Measurements from ENCODE around the gene PYGM.

PYGM gene

DNA sequence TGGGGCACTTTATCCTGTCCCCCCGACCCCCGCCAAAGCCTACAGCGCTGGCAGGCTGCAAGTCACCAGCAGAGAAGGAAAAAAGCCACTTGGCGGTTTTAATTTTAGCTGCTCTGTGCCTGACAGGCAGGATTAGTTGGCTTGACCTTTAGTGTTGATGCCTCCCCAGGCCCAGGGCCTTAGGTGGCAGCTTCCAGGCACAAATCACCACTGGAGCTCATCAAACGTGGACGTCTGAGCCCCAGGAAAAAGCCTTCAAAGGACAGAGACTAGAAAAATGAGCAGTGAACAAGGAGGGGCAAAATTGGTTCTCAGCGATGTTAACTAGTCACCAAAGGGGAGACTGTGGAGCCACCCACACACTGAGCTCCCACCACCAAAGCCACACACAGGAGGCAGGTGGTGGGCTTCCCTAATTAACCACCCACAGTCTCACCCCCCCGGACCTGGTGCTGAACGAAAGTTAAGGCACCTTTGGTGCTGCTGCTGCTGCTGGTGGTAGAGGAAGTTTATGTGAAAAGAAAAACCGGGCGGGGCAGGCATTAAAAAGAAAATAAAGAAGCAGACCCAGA is 4.4 kb upstream of the PYGM start:
- no peaks in the 10 kb centered on the region for H3K27me3 ChIP-seq (ENCODE audit: control insufficient read depth in 3 of 3, insufficient read depth in 3 of 3, low read depth in 1 of 3, low read length in 3 of 3)
- no peaks in the 10 kb centered on the region for H3K9me3 ChIP-seq (replicated peaks in 1 of 2; ENCODE audit: control insufficient read depth in 2 of 2, insufficient read depth in 1 of 2, low read depth in 1 of 2, low read length in 2 of 2)
- H3K36me3 ChIP-seq (replicated peaks in 1 of 2; ENCODE audit: control insufficient read depth in 2 of 2, insufficient read depth in 2 of 2, low read length in 2 of 2) = peaks cover 51 to 70% of the 10 kb centered on the region in 2 donors
- H3K4me1 ChIP-seq (ENCODE audit: control insufficient read depth in 2 of 2, insufficient read depth in 1 of 2, low read depth in 1 of 2, low read length in 2 of 2) = peaks cover 43 to 52% of the 10 kb centered on the region in 2 donors
- WGBS, 2 donors (ENCODE audit: extremely low coverage in 2 of 2, insufficient read length in 2 of 2, insufficient replicate concordance in 1 of 2) = no CpG with 5 or more reads among the region's 11 CpGs
- no peak overlapping the region for H3K9ac ChIP-seq (ENCODE audit: low read depth, low read length, poor library complexity)
- H3K27ac ChIP-seq (replicated peaks; ENCODE audit: low read length) = peak overlapping the region; percentile 34
- no peak overlapping the region for H2BK120ac ChIP-seq (ENCODE audit: low read depth, low read length)
- DNase-seq (ENCODE audit: low spot score) = no peak
- H3K79me1 ChIP-seq (ENCODE audit: low read depth, low read length) = peaks cover 14% of the 10 kb centered on the region
- no peak overlapping the region for H3K23ac ChIP-seq (ENCODE audit: low read depth, low read length, poor library complexity)
- no peak overlapping the region for H2BK12ac ChIP-seq (ENCODE audit: low read length)
- no peak overlapping the region for H2AFZ ChIP-seq (ENCODE audit: low read length)
- no peak overlapping the region for H2BK5ac ChIP-seq (ENCODE audit: low read length)
- H3K18ac ChIP-seq (ENCODE audit: low read length) = no peak overlapping the region
- H3K14ac ChIP-seq (ENCODE audit: low read length) = no peak overlapping the region
- H4K91ac ChIP-seq (ENCODE audit: low read depth, low read length, poor library complexity) = no peak overlapping the region
- no peak overlapping the region for H3K4me3 ChIP-seq (ENCODE audit: low read length in 2 of 2)
- H3K4me2 ChIP-seq (ENCODE audit: insufficient read depth, low read length, poor library complexity, severe bottlenecking) = no peak overlapping the region
- no peak overlapping the region for H2BK15ac ChIP-seq (ENCODE audit: low read length)
- no peak overlapping the region for H3K4ac ChIP-seq (ENCODE audit: low read length)
- H2AK5ac ChIP-seq (ENCODE audit: low read depth, low read length) = no peak overlapping the region
- H4K8ac ChIP-seq (ENCODE audit: low read depth, low read length) = no peak overlapping the region

DNA sequence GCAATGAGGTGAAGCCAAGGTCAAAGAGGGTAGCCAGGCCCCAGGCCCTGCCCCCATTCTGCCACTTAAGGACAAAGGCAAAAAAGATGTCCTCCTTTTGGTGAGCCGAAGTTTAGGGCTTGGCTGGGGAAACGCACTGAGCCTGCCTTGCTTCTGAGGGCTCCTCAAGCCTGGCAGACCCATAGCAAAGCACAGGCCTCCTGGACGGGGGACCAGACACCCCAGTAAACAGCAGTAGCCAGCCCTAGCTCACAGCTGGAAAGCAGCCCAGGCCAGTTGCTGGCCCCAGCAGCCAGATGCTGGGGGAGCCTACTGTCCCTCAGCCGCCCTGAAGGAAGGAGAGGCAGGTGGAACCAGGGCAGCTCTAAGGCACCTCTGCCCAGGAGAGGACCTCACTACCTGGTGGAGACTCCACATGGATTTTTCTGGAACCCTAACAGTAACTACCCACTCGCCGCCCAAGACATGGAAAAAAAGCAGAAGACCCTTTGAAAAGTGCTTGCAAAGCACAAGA is 3.8 kb upstream of the PYGM start:
- Histone ChIP-seq H4K91ac (ENCODE audit: low read depth, low read length, poor library complexity) (no peak overlapping the region), H3K9me3 (replicated peaks in 1 of 2; ENCODE audit: control insufficient read depth in 2 of 2, insufficient read depth in 1 of 2, low read depth in 1 of 2, low read length in 2 of 2) (no peaks in the 10 kb centered on the region), H3K27ac (replicated peaks; ENCODE audit: low read length) (peak overlapping the region; percentile 49), H3K36me3 (replicated peaks in 1 of 2; ENCODE audit: control insufficient read depth in 2 of 2, insufficient read depth in 2 of 2, low read length in 2 of 2) (peaks cover 45 to 65% of the 10 kb centered on the region in 2 donors), H3K18ac (ENCODE audit: low read length) (peak overlapping the region; percentile 11), H3K4me2 (ENCODE audit: insufficient read depth, low read length, poor library complexity, severe bottlenecking) (no peak overlapping the region), H4K8ac (ENCODE audit: low read depth, low read length) (no peak overlapping the region), H3K23ac (ENCODE audit: low read depth, low read length, poor library complexity) (peak overlapping the region; percentile 32), H3K14ac (ENCODE audit: low read length) (no peak overlapping the region), H3K79me1 (ENCODE audit: low read depth, low read length) (peaks cover 14% of the 10 kb centered on the region), H2BK120ac (ENCODE audit: low read depth, low read length) (no peak overlapping the region), H3K4ac (ENCODE audit: low read length) (no peak overlapping the region), H3K9ac (ENCODE audit: low read depth, low read length, poor library complexity) (peak overlapping the region; percentile 35), H2BK12ac (ENCODE audit: low read length) (no peak overlapping the region), H2BK15ac (ENCODE audit: low read length) (no peak overlapping the region), H2AFZ (ENCODE audit: low read length) (no peak overlapping the region), H2AK5ac (ENCODE audit: low read depth, low read length) (no peak overlapping the region), H3K4me1 (ENCODE audit: control insufficient read depth in 2 of 2, insufficient read depth in 1 of 2, low read depth in 1 of 2, low read length in 2 of 2) (peaks cover 45 to 56% of the 10 kb centered on the region in 2 donors), H3K27me3 (ENCODE audit: control insufficient read depth in 3 of 3, insufficient read depth in 3 of 3, low read depth in 1 of 3, low read length in 3 of 3) (no peaks in the 10 kb centered on the region), H3K4me3 (ENCODE audit: low read length in 2 of 2) (no peak overlapping the region), H2BK5ac (ENCODE audit: low read length) (no peak overlapping the region)
- no peak for DNase-seq (ENCODE audit: low spot score)
- no CpG with 5 or more reads among the region's 6 CpGs for WGBS, 2 donors (ENCODE audit: extremely low coverage in 2 of 2, insufficient read length in 2 of 2, insufficient replicate concordance in 1 of 2)

- H2BK15ac ChIP-seq (ENCODE audit: low read length) = no peak overlapping the region
- H3K9me3 ChIP-seq (replicated peaks in 1 of 2; ENCODE audit: control insufficient read depth in 2 of 2, insufficient read depth in 1 of 2, low read depth in 1 of 2, low read length in 2 of 2) = no peaks in the 10 kb centered on the region
- H3K23ac ChIP-seq (ENCODE audit: low read depth, low read length, poor library complexity) = no peak overlapping the region
- peaks cover 45 to 62% of the 10 kb centered on the region in 2 donors for H3K4me1 ChIP-seq (ENCODE audit: control insufficient read depth in 2 of 2, insufficient read depth in 1 of 2, low read depth in 1 of 2, low read length in 2 of 2)
- H2BK5ac ChIP-seq (ENCODE audit: low read length) = no peak overlapping the region
- H3K14ac ChIP-seq (ENCODE audit: low read length) = no peak overlapping the region
- H3K4me3 ChIP-seq (ENCODE audit: low read length in 2 of 2) = no peak overlapping the region
- H3K36me3 ChIP-seq (replicated peaks in 1 of 2; ENCODE audit: control insufficient read depth in 2 of 2, insufficient read depth in 2 of 2, low read length in 2 of 2) = peaks cover 39 to 58% of the 10 kb centered on the region in 2 donors
- H2AFZ ChIP-seq (ENCODE audit: low read length) = no peak overlapping the region
- H2BK120ac ChIP-seq (ENCODE audit: low read depth, low read length) = no peak overlapping the region
- H3K9ac ChIP-seq (ENCODE audit: low read depth, low read length, poor library complexity) = no peak overlapping the region
- no peak overlapping the region for H3K18ac ChIP-seq (ENCODE audit: low read length)
- H3K4ac ChIP-seq (ENCODE audit: low read length) = no peak overlapping the region
- no CpG with 5 or more reads among the region's 13 CpGs for WGBS, 2 donors (ENCODE audit: extremely low coverage in 2 of 2, insufficient read length in 2 of 2, insufficient replicate concordance in 1 of 2)
- peaks cover 12% of the 10 kb centered on the region for H3K79me1 ChIP-seq (ENCODE audit: low read depth, low read length)
- H4K91ac ChIP-seq (ENCODE audit: low read depth, low read length, poor library complexity) = no peak overlapping the region
- H2AK5ac ChIP-seq (ENCODE audit: low read depth, low read length) = no peak overlapping the region
- no peak overlapping the region for H2BK12ac ChIP-seq (ENCODE audit: low read length)
- DNase-seq (ENCODE audit: low spot score) = no peak
- no peak overlapping the region for H4K8ac ChIP-seq (ENCODE audit: low read depth, low read length)
- no peak overlapping the region for H3K4me2 ChIP-seq (ENCODE audit: insufficient read depth, low read length, poor library complexity, severe bottlenecking)
- no peaks in the 10 kb centered on the region for H3K27me3 ChIP-seq (ENCODE audit: control insufficient read depth in 3 of 3, insufficient read depth in 3 of 3, low read depth in 1 of 3, low read length in 3 of 3)
- H3K27ac ChIP-seq (replicated peaks; ENCODE audit: low read length) = peak overlapping the region; percentile 49
These were observed 3.1 kb upstream of the PYGM start for GRCh38 chr11:64762674-64763525.

DNA sequence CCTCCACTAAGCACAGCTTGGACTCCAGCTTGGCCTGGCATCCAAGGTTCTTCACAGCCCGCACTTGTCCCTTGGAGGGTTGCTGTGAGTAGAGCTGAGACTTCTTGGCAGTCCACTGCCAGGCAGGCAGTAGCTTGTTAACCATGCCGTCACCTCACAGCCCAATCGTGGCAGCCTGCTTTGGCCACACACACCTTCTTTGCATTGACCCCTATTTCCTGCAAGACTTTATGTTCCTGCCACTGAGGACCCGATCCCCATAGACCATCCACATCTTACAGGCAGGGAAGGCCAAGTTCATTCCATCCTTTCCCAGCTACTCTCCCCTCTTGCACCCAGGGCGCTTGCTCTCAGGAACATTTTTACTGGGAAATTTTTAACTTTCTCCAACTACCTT is 2.5 kb upstream of the PYGM start:
- DNase-seq (ENCODE audit: low spot score) = no peak
- Histone ChIP-seq H2BK5ac (ENCODE audit: low read length) (no peak overlapping the region), H3K4me1 (ENCODE audit: control insufficient read depth in 2 of 2, insufficient read depth in 1 of 2, low read depth in 1 of 2, low read length in 2 of 2) (peaks cover 45 to 62% of the 10 kb centered on the region in 2 donors), H3K79me1 (ENCODE audit: low read depth, low read length) (peaks cover 8% of the 10 kb centered on the region), H2AFZ (ENCODE audit: low read length) (no peak overlapping the region), H3K23ac (ENCODE audit: low read depth, low read length, poor library complexity) (peak overlapping the region; percentile 93), H3K27me3 (ENCODE audit: control insufficient read depth in 3 of 3, insufficient read depth in 3 of 3, low read depth in 1 of 3, low read length in 3 of 3) (no peaks in the 10 kb centered on the region), H3K14ac (ENCODE audit: low read length) (no peak overlapping the region), H3K4me3 (ENCODE audit: low read length in 2 of 2) (no peak overlapping the region), H2BK120ac (ENCODE audit: low read depth, low read length) (no peak overlapping the region), H3K27ac (replicated peaks; ENCODE audit: low read length) (peak overlapping the region; percentile 32), H3K9ac (ENCODE audit: low read depth, low read length, poor library complexity) (no peak overlapping the region), H3K4ac (ENCODE audit: low read length) (no peak overlapping the region), H4K8ac (ENCODE audit: low read depth, low read length) (no peak overlapping the region), H3K9me3 (replicated peaks in 1 of 2; ENCODE audit: control insufficient read depth in 2 of 2, insufficient read depth in 1 of 2, low read depth in 1 of 2, low read length in 2 of 2) (no peaks in the 10 kb centered on the region), H3K36me3 (replicated peaks in 1 of 2; ENCODE audit: control insufficient read depth in 2 of 2, insufficient read depth in 2 of 2, low read length in 2 of 2) (peaks cover 33 to 52% of the 10 kb centered on the region in 2 donors), H2BK15ac (ENCODE audit: low read length) (no peak overlapping the region), H2AK5ac (ENCODE audit: low read depth, low read length) (no peak overlapping the region), H2BK12ac (ENCODE audit: low read length) (no peak overlapping the region), H3K18ac (ENCODE audit: low read length) (no peak overlapping the region), H3K4me2 (ENCODE audit: insufficient read depth, low read length, poor library complexity, severe bottlenecking) (no peak overlapping the region), H4K91ac (ENCODE audit: low read depth, low read length, poor library complexity) (no peak overlapping the region)
- no CpG with 5 or more reads among the region's 5 CpGs for WGBS, 2 donors (ENCODE audit: extremely low coverage in 2 of 2, insufficient read length in 2 of 2, insufficient replicate concordance in 1 of 2)
